ENCODE results near the gene CRB3.

Gene CRB3

DNA sequence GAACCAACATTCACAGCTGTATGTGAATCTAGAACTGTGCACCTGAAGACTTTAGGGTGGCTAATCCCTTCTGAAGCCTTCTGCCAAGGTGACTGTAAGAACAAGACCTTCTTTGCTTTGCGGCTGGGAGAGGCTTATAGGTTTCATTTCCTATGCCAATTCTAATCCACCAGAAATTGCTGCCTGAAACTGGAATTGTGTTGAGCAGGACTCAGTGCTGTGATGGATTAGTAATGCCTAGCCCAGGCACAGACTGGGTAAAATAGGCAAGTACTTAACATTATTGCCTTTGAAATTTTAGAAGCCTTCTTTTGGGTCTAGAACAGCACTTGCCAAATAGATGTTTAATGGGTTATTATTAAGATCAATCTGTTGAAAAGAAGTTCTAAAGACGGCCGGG, 16.0 kb upstream of the CRB3 start:
- DNase-seq (ENCODE audit: low read depth) = no peak
- TF ChIP-seq, protein P1, sequence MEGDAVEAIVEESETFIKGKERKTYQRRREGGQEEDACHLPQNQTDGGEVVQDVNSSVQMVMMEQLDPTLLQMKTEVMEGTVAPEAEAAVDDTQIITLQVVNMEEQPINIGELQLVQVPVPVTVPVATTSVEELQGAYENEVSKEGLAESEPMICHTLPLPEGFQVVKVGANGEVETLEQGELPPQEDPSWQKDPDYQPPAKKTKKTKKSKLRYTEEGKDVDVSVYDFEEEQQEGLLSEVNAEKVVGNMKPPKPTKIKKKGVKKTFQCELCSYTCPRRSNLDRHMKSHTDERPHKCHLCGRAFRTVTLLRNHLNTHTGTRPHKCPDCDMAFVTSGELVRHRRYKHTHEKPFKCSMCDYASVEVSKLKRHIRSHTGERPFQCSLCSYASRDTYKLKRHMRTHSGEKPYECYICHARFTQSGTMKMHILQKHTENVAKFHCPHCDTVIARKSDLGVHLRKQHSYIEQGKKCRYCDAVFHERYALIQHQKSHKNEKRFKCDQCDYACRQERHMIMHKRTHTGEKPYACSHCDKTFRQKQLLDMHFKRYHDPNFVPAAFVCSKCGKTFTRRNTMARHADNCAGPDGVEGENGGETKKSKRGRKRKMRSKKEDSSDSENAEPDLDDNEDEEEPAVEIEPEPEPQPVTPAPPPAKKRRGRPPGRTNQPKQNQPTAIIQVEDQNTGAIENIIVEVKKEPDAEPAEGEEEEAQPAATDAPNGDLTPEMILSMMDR (IDR thresholded peaks at IDR 0.05; ENCODE audit: control insufficient read depth, insufficient read depth, low read depth, low read length, missing control alignments) = no peak
- no peak overlapping the region for H3K4me3 ChIP-seq (ENCODE audit: control insufficient read depth, low read depth, low read length)

DNA sequence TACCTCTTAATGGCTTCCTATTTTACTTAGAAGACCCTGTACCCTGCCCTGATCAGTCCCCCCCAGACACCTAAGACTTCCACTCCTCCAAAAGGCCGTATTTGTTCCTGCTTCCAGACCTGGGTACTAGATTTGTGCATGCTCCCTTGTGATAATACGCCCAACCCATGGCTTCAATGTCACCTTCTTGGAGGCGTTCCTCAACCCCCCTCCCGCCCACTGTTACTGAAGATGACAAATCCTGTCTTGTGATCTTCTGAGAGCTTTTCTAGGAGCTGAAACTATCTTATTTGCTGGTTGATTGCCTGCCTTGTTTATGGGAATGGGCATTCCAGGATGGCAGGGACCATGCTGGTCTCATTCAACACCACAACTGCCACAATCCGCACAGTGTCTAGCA, 13.9 kb upstream of the CRB3 start:
- H3K4me3 ChIP-seq (ENCODE audit: control insufficient read depth, low read depth, low read length) = no peak overlapping the region
- no peak for DNase-seq (ENCODE audit: low read depth)
- TF ChIP-seq, protein P1 (IDR thresholded peaks at IDR 0.05; ENCODE audit: control insufficient read depth, insufficient read depth, low read depth, low read length, missing control alignments) = no peak

DNA sequence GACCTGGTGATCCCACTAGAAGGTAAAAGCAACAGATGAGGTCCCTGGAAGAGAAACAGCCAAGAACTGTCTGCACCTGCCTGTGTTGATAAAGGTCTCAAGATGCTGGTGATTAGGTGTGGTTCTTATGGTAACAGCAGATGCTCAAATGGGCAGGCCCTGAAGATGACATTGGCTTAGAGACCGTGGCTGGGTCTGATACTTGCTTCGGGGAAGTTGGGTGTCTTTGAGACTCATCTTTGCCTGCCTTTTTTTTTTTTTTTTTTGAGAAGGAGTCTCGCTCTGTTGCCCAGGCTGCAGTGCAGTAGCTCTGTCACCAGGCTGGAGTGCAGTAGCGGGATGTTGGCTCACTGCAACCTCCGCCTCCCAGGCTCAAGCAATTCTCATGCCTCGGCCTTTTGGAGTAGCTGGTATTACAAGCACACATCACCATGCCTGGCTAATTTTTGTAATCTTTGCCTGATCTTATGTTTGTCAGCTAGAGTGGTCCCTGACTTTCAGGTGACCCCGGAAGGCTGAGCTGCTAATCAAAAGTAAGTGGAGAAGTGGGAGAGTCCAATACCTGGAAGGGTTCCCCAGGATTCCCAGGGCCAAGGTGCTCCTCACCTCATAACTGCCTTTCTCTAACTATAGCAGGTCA, 12.4 kb upstream of the CRB3 start:
- TF ChIP-seq, protein P1 (IDR thresholded peaks at IDR 0.05; ENCODE audit: control insufficient read depth, insufficient read depth, low read depth, low read length, missing control alignments) = no peak
- no peak overlapping the region for H3K4me3 ChIP-seq (ENCODE audit: control insufficient read depth, low read depth, low read length)
- DNase-seq (ENCODE audit: low read depth) = no peak

DNA sequence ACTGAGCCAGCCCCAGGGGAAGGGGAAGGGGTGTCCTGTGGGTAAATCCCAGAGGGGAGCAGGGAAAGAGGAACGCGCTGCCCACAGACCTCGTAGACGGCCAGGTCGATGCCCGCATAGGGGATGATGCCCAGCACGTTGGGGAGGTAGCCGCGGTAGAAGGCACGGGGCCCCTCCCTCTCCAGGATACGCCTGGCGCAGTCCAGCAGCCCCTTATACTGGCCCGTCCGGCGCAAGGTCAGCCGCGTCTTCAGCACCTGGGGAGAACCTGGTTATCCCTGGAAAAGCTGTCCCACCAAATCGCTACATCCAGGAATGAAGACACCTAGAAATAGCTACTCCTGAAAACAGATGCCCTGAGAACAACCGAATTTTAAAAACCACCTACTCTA, 11.9 kb upstream of the CRB3 start:
- TF ChIP-seq, protein P1 (IDR thresholded peaks at IDR 0.05; ENCODE audit: control insufficient read depth, insufficient read depth, low read depth, low read length, missing control alignments) = no peak
- no peak for DNase-seq (ENCODE audit: low read depth)
- no peak overlapping the region for H3K4me3 ChIP-seq (ENCODE audit: control insufficient read depth, low read depth, low read length)

DNA sequence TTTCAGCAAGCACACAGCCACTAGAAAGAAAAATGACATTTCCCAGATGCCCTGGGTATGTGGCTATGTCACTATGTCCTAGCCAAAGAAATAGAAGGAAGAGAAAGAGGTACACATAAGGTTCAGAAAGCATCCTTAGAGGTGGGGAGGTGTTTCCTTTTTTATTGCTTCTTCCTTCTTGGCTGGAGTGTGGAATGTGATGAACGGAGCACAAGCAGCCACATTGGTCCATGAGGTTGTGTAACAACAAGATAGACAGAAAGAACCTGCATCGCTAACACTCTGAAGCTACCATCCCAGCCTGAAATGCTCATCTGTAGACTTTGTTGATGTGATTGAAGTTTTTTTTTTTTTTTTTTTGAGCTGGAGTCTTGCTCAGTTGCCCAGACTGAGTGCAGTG, 11.2 kb upstream of the CRB3 start:
- H3K4me3 ChIP-seq (ENCODE audit: control insufficient read depth, low read depth, low read length) = no peak overlapping the region
- TF ChIP-seq, protein P1 (IDR thresholded peaks at IDR 0.05; ENCODE audit: control insufficient read depth, insufficient read depth, low read depth, low read length, missing control alignments) = no peak
- DNase-seq (ENCODE audit: low read depth) = no peak

DNA sequence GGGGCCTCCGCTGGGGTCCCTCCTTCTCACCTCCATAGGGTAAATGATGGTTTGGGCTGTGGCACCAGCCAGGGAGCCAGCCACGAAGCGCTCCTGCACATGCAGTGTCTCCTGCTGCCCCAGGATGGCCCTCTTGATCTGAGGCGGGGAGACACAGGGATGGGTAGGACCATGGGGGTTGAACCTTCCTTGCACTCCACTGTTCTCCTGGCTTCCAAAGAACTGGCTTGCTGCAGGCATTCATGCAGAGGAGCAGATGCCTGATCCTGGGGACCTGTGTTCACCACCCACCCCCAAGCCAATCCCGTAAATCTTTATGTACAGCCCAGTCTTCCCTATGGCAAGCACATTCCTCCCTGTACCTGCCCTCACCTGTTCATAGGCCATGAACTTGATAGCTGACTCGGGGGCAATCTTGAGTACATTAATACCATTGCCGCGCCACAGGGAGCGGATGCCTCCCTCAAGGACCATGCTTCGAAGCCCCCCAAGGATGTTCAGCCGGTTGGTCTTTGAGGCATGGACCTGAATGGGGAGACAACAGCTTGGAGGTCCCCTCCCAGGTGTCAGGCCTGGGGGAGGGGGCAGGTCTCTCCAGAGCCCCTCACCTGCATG, 10.0 kb upstream of the CRB3 start:
- no peak for DNase-seq (ENCODE audit: low read depth)
- no peak overlapping the region for H3K4me3 ChIP-seq (ENCODE audit: control insufficient read depth, low read depth, low read length)
- TF ChIP-seq, protein P1 (IDR thresholded peaks at IDR 0.05; ENCODE audit: control insufficient read depth, insufficient read depth, low read depth, low read length, missing control alignments) = no peak
